ENCODE results near the gene REV3L.

Gene REV3L

GRCh38 chr6:111458670-111459232, 24.3 kb downstream of the REV3L start:
- TF ChIP-seq Cebpa-rat (IDR thresholded peaks at IDR 0.05): no peak
- Histone ChIP-seq H3K4me2 (no peak overlapping the region), H3K36me3 (peaks cover 36% of the 10 kb centered on the region), H3K9me3 (peaks cover 32% of the 10 kb centered on the region), H3K27me3 (no peaks in the 10 kb centered on the region), H3K4me1 (peaks cover 5% of the 10 kb centered on the region), H3K27ac (no peak overlapping the region), H4K20me1 (peaks cover 14% of the 10 kb centered on the region), H3K9ac (no peak overlapping the region), H3K4me3 (no peak overlapping the region)

- TF ChIP-seq Cebpa-rat (IDR thresholded peaks at IDR 0.05): no peak
- peaks cover 30% of the 10 kb centered on the region for H3K36me3 ChIP-seq
Observed at GRCh38 chr6:111456208-111456607, 26.8 kb downstream of the REV3L start.

GRCh38 chr6:111450636-111451035, 32.4 kb downstream of the REV3L start:
- peaks cover 11% of the 10 kb centered on the region for H3K36me3 ChIP-seq
- H4K20me1 ChIP-seq: peaks cover 78% of the 10 kb centered on the region
- no peaks in the 10 kb centered on the region for H3K27me3 ChIP-seq
- TF ChIP-seq Cebpa-rat (IDR thresholded peaks at IDR 0.05): no peak
- H3K9me3 ChIP-seq: no peaks in the 10 kb centered on the region
- H3K4me2 ChIP-seq: no peak overlapping the region
- H3K27ac ChIP-seq: no peak overlapping the region
- H3K4me1 ChIP-seq: peaks cover 10% of the 10 kb centered on the region
- H3K9ac ChIP-seq: no peak overlapping the region
- H3K4me3 ChIP-seq: no peak overlapping the region

More at GRCh38 chr6:111456208-111456607, 26.8 kb downstream of the REV3L start:
- Histone ChIP-seq H3K27ac (no peak overlapping the region), H4K20me1 (peaks cover 37% of the 10 kb centered on the region), H3K4me3 (no peak overlapping the region), H3K4me1 (no peaks in the 10 kb centered on the region), H3K27me3 (no peaks in the 10 kb centered on the region), H3K4me2 (no peak overlapping the region), H3K9me3 (peaks cover 26% of the 10 kb centered on the region), H3K9ac (no peak overlapping the region)

- H3K9me3 ChIP-seq: peaks cover under 1% of the 10 kb centered on the region; the same call in 1 of the 2 replicates
- H3K36me3 ChIP-seq: peaks cover 8% of the 10 kb centered on the region
- no peak overlapping the region for H3K4me2 ChIP-seq
- TF ChIP-seq Cebpa-rat (IDR thresholded peaks at IDR 0.05): no peak
- H3K27ac ChIP-seq: no peak overlapping the region
- H3K4me1 ChIP-seq: peaks cover 10% of the 10 kb centered on the region
- H3K9ac ChIP-seq: no peak overlapping the region
- no peaks in the 10 kb centered on the region for H3K27me3 ChIP-seq
- no peak overlapping the region for H3K4me3 ChIP-seq
- peaks cover 76% of the 10 kb centered on the region for H4K20me1 ChIP-seq
Observed at GRCh38 chr6:111450087-111450486, 32.9 kb downstream of the REV3L start.

GRCh38 chr6:111449129-111449528, 33.9 kb downstream of the REV3L start:
- no peak overlapping the region for H3K27ac ChIP-seq
- H3K4me2 ChIP-seq: no peak overlapping the region
- H3K27me3 ChIP-seq: no peaks in the 10 kb centered on the region
- H3K9ac ChIP-seq: no peak overlapping the region
- H4K20me1 ChIP-seq: peaks cover 76% of the 10 kb centered on the region
- no peak for TF ChIP-seq Cebpa-rat (IDR thresholded peaks at IDR 0.05)
- peaks cover 4% of the 10 kb centered on the region; the same call in 1 of the 2 replicates for H3K36me3 ChIP-seq
- no peak overlapping the region for H3K4me3 ChIP-seq
- peaks cover 10% of the 10 kb centered on the region for H3K4me1 ChIP-seq
- peaks cover 9% of the 10 kb centered on the region for H3K9me3 ChIP-seq

- H3K27me3 ChIP-seq: no peaks in the 10 kb centered on the region
- no peak overlapping the region for H3K4me3 ChIP-seq
- peaks cover 9% of the 10 kb centered on the region for H3K9me3 ChIP-seq
- H3K27ac ChIP-seq: no peak overlapping the region
- no peak overlapping the region for H3K9ac ChIP-seq
- H4K20me1 ChIP-seq: peaks cover 65% of the 10 kb centered on the region; the same call in 1 of the 2 replicates
- peaks cover 15% of the 10 kb centered on the region for H3K4me1 ChIP-seq
- TF ChIP-seq Cebpa-rat (IDR thresholded peaks at IDR 0.05): no peak
- peaks cover 11% of the 10 kb centered on the region; the same call in 1 of the 2 replicates for H3K36me3 ChIP-seq
- H3K4me2 ChIP-seq: no peak overlapping the region
Observed at GRCh38 chr6:111447051-111447450, 36.0 kb downstream of the REV3L start.

- TF ChIP-seq Cebpa-rat (IDR thresholded peaks at IDR 0.05): no peak
- peaks cover 21% of the 10 kb centered on the region for H3K4me1 ChIP-seq
Observed at GRCh38 chr6:111445861-111446267, 37.2 kb downstream of the REV3L start.

GRCh38 chr6:111444794-111445193, 38.2 kb downstream of the REV3L start:
- Histone ChIP-seq H3K9me3 (peaks cover 9% of the 10 kb centered on the region), H4K20me1 (peaks cover 64% of the 10 kb centered on the region; the same call in 1 of the 2 replicates), H3K36me3 (peaks cover 8% of the 10 kb centered on the region; the same call in 1 of the 2 replicates), H3K4me1 (peaks cover 21% of the 10 kb centered on the region), H3K4me3 (no peak overlapping the region), H3K9ac (no peak overlapping the region), H3K27me3 (no peaks in the 10 kb centered on the region), H3K4me2 (no peak overlapping the region), H3K27ac (no peak overlapping the region)
- TF ChIP-seq Cebpa-rat (IDR thresholded peaks at IDR 0.05): no peak

More at GRCh38 chr6:111445861-111446267, 37.2 kb downstream of the REV3L start:
- Histone ChIP-seq H4K20me1 (peaks cover 63% of the 10 kb centered on the region; the same call in 1 of the 2 replicates), H3K27me3 (no peaks in the 10 kb centered on the region), H3K9ac (no peak overlapping the region), H3K9me3 (peaks cover 9% of the 10 kb centered on the region), H3K27ac (no peak overlapping the region), H3K36me3 (peaks cover 11% of the 10 kb centered on the region; the same call in 1 of the 2 replicates), H3K4me3 (no peak overlapping the region), H3K4me2 (no peak overlapping the region)

GRCh38 chr6:111441678-111442243, 41.3 kb downstream of the REV3L start:
- H3K4me2 ChIP-seq: peak overlapping the region; percentile 29; the same call in 1 of the 2 replicates
- TF ChIP-seq Cebpa-rat (IDR thresholded peaks at IDR 0.05): no peak
- no peak overlapping the region for H3K4me3 ChIP-seq
- peaks cover 51% of the 10 kb centered on the region; the same call in 1 of the 2 replicates for H4K20me1 ChIP-seq
- peaks cover 21% of the 10 kb centered on the region for H3K4me1 ChIP-seq
- no peak overlapping the region for H3K9ac ChIP-seq
- peaks cover 13% of the 10 kb centered on the region; the same call in 1 of the 2 replicates for H3K36me3 ChIP-seq
- H3K27me3 ChIP-seq: no peaks in the 10 kb centered on the region
- peaks cover 15% of the 10 kb centered on the region for H3K9me3 ChIP-seq
- no peak overlapping the region for H3K27ac ChIP-seq

- peaks cover 11% of the 10 kb centered on the region for H3K4me1 ChIP-seq
- H3K4me2 ChIP-seq: no peak overlapping the region
- H4K20me1 ChIP-seq: peaks cover 43% of the 10 kb centered on the region; the same call in 1 of the 2 replicates
- H3K4me3 ChIP-seq: no peak overlapping the region
- H3K27ac ChIP-seq: no peak overlapping the region
- no peak for TF ChIP-seq Cebpa-rat (IDR thresholded peaks at IDR 0.05)
- peaks cover 22% of the 10 kb centered on the region; the same call in 1 of the 2 replicates for H3K36me3 ChIP-seq
- no peak overlapping the region for H3K9ac ChIP-seq
- peaks cover 23% of the 10 kb centered on the region for H3K9me3 ChIP-seq
- H3K27me3 ChIP-seq: no peaks in the 10 kb centered on the region
Observed at GRCh38 chr6:111439171-111439570, 43.8 kb downstream of the REV3L start.

Data from BLaER1 (cell line).